ENCODE measurements around the gene FBXO46. TPM values are rescaled to one million over a fixed set of nuclear protein-coding genes. Genes with fewer than 3 reads are reported as not detected.

Gene FBXO46
- total and polyA plus RNA-seq, 4 donors, result 1.2 to 4.5 (median 3.6) TPM

GRCh38 chr19:45772130-45772840 is 41.6 kb upstream of the FBXO46 start:
- no peak overlapping the region for H3K9ac ChIP-seq (ENCODE audit: low read depth in 1 of 2, low read length in 2 of 2)
- no peak for TF ChIP-seq HNF4G (IDR thresholded peaks at IDR 0.05)
- TF ChIP-seq GABPA (IDR thresholded peaks at IDR 0.05 in 1 of 2, conservative IDR thresholded peaks at IDR 0.05 in 1 of 2), result no peak
- TF ChIP-seq RAD21 (IDR thresholded peaks at IDR 0.05), result no peak
- no peak for TF ChIP-seq NR2F2 (IDR thresholded peaks at IDR 0.05)
- no peak for TF ChIP-seq FOXA1 (IDR thresholded peaks at IDR 0.05)
- TF ChIP-seq, protein P1, sequence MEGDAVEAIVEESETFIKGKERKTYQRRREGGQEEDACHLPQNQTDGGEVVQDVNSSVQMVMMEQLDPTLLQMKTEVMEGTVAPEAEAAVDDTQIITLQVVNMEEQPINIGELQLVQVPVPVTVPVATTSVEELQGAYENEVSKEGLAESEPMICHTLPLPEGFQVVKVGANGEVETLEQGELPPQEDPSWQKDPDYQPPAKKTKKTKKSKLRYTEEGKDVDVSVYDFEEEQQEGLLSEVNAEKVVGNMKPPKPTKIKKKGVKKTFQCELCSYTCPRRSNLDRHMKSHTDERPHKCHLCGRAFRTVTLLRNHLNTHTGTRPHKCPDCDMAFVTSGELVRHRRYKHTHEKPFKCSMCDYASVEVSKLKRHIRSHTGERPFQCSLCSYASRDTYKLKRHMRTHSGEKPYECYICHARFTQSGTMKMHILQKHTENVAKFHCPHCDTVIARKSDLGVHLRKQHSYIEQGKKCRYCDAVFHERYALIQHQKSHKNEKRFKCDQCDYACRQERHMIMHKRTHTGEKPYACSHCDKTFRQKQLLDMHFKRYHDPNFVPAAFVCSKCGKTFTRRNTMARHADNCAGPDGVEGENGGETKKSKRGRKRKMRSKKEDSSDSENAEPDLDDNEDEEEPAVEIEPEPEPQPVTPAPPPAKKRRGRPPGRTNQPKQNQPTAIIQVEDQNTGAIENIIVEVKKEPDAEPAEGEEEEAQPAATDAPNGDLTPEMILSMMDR (IDR thresholded peaks at IDR 0.05; ENCODE audit: low read depth, low read length, missing input control), result no peak
- no peak for TF ChIP-seq MAX (IDR thresholded peaks at IDR 0.05)
- no peaks in the 10 kb centered on the region for H3K27me3 ChIP-seq (ENCODE audit: control insufficient read depth in 4 of 4, insufficient read depth in 4 of 4, low read length in 3 of 4)
- no peaks in the 10 kb centered on the region for H3K9me3 ChIP-seq (ENCODE audit: control insufficient read depth in 4 of 4, low read length in 3 of 4)
- DNase-seq (ENCODE audit: low spot score), result no peak
- H3K4me3 ChIP-seq (ENCODE audit: low read depth in 1 of 3, low read length in 3 of 3), result no peak overlapping the region
- 80% methylated on average over 14 of the region's 14 CpGs for WGBS
- no peaks in the 10 kb centered on the region for H3K36me3 ChIP-seq (ENCODE audit: control insufficient read depth in 4 of 4, insufficient read depth in 3 of 4, low read depth in 1 of 4, low read length in 3 of 4)
- H3K27ac ChIP-seq (ENCODE audit: low read depth in 1 of 2, low read length in 2 of 2), result no peak overlapping the region
- H3K4me1 ChIP-seq (ENCODE audit: control insufficient read depth in 4 of 4, insufficient read depth in 4 of 4, low read length in 3 of 4), result peaks cover 6 to 49% (median 23%) of the 10 kb centered on the region in 4 donors

- Histone ChIP-seq H3K4me1 (ENCODE audit: control insufficient read depth in 4 of 4, insufficient read depth in 4 of 4, low read length in 3 of 4) (peaks cover 9 to 58% (median 29%) of the 10 kb centered on the region in 4 donors), H3K27ac (ENCODE audit: low read depth in 1 of 2, low read length in 2 of 2) (peak overlapping the region; percentile 86 to 92), H3K36me3 (ENCODE audit: control insufficient read depth in 4 of 4, insufficient read depth in 3 of 4, low read depth in 1 of 4, low read length in 3 of 4) (no peaks in the 10 kb centered on the region), H3K27me3 (ENCODE audit: control insufficient read depth in 4 of 4, insufficient read depth in 4 of 4, low read length in 3 of 4) (no peaks in the 10 kb centered on the region), H3K4me3 (ENCODE audit: low read depth in 1 of 3, low read length in 3 of 3) (peak overlapping the region in 1 of 3 donors; percentile 48), H3K9me3 (ENCODE audit: control insufficient read depth in 4 of 4, low read length in 3 of 4) (no peaks in the 10 kb centered on the region), H3K9ac (ENCODE audit: low read depth in 1 of 2, low read length in 2 of 2) (peak overlapping the region; percentile 38 to 53)
- WGBS, result 82% methylated on average over 46 of the region's 46 CpGs
- no peak for DNase-seq (ENCODE audit: low spot score)
- TF ChIP-seq HNF4A (conservative IDR thresholded peaks at IDR 0.05) (no peak), SP1 (IDR thresholded peaks at IDR 0.05) (no peak), HNF4G (IDR thresholded peaks at IDR 0.05) (no peak), EGR1 (IDR thresholded peaks at IDR 0.05; ENCODE audit: low read depth in 2 of 2) (no peak), JUND (IDR thresholded peaks at IDR 0.05) (no peak), NR2F2 (IDR thresholded peaks at IDR 0.05) (no peak), GABPA (IDR thresholded peaks at IDR 0.05 in 1 of 2, conservative IDR thresholded peaks at IDR 0.05 in 1 of 2) (no peak), RXRA (IDR thresholded peaks at IDR 0.05) (no peak), MAX (IDR thresholded peaks at IDR 0.05) (no peak), RAD21 (IDR thresholded peaks at IDR 0.05) (no peak), FOXA2 (IDR thresholded peaks at IDR 0.05) (no peak), FOXA1 (IDR thresholded peaks at IDR 0.05) (no peak), ZBTB33 (IDR thresholded peaks at IDR 0.05) (no peak), YY1 (IDR thresholded peaks at IDR 0.05) (no peak), TAF1 (conservative IDR thresholded peaks at IDR 0.05) (no peak)
- TF ChIP-seq, protein P2, sequence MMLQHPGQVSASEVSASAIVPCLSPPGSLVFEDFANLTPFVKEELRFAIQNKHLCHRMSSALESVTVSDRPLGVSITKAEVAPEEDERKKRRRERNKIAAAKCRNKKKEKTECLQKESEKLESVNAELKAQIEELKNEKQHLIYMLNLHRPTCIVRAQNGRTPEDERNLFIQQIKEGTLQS (IDR thresholded peaks at IDR 0.05), result no peak
- TF ChIP-seq, protein P1 (IDR thresholded peaks at IDR 0.05; ENCODE audit: low read depth, low read length, missing input control), result no peak
- TF ChIP-seq, protein P3, sequence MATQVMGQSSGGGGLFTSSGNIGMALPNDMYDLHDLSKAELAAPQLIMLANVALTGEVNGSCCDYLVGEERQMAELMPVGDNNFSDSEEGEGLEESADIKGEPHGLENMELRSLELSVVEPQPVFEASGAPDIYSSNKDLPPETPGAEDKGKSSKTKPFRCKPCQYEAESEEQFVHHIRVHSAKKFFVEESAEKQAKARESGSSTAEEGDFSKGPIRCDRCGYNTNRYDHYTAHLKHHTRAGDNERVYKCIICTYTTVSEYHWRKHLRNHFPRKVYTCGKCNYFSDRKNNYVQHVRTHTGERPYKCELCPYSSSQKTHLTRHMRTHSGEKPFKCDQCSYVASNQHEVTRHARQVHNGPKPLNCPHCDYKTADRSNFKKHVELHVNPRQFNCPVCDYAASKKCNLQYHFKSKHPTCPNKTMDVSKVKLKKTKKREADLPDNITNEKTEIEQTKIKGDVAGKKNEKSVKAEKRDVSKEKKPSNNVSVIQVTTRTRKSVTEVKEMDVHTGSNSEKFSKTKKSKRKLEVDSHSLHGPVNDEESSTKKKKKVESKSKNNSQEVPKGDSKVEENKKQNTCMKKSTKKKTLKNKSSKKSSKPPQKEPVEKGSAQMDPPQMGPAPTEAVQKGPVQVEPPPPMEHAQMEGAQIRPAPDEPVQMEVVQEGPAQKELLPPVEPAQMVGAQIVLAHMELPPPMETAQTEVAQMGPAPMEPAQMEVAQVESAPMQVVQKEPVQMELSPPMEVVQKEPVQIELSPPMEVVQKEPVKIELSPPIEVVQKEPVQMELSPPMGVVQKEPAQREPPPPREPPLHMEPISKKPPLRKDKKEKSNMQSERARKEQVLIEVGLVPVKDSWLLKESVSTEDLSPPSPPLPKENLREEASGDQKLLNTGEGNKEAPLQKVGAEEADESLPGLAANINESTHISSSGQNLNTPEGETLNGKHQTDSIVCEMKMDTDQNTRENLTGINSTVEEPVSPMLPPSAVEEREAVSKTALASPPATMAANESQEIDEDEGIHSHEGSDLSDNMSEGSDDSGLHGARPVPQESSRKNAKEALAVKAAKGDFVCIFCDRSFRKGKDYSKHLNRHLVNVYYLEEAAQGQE (IDR thresholded peaks at IDR 0.05), result no peak
Measured at GRCh38 chr19:45771311-45771933, 40.7 kb upstream of the FBXO46 start.

Data from liver (tissue), 9 donors.